ENCODE measurements around the gene NCF4. TPM values are rescaled to one million over a fixed set of nuclear protein-coding genes. Genes with fewer than 3 reads are reported as not detected.

NCF4 gene
- total RNA-seq, 3 donors from 2014 or later, result 13.4 to 36.8 (median 14.5) TPM

- DNase-seq (ENCODE audit: low spot score in 2 of 2), result no peak
- Histone ChIP-seq H3K36me3 (no peaks in the 10 kb centered on the region), H3K27me3 (no peaks in the 10 kb centered on the region), H3K27ac (no peak overlapping the region), H3K4me3 (no peak overlapping the region), H3K4me1 (no peaks in the 10 kb centered on the region), H3K9me3 (no peaks in the 10 kb centered on the region)
- intact Hi-C loops (cut with DNase I; ENCODE audit: low total_unique reads), result no loop called here
- TF ChIP-seq POLR2AphosphoS5 (IDR thresholded peaks at IDR 0.05), result no peak
- TF ChIP-seq, protein P1, sequence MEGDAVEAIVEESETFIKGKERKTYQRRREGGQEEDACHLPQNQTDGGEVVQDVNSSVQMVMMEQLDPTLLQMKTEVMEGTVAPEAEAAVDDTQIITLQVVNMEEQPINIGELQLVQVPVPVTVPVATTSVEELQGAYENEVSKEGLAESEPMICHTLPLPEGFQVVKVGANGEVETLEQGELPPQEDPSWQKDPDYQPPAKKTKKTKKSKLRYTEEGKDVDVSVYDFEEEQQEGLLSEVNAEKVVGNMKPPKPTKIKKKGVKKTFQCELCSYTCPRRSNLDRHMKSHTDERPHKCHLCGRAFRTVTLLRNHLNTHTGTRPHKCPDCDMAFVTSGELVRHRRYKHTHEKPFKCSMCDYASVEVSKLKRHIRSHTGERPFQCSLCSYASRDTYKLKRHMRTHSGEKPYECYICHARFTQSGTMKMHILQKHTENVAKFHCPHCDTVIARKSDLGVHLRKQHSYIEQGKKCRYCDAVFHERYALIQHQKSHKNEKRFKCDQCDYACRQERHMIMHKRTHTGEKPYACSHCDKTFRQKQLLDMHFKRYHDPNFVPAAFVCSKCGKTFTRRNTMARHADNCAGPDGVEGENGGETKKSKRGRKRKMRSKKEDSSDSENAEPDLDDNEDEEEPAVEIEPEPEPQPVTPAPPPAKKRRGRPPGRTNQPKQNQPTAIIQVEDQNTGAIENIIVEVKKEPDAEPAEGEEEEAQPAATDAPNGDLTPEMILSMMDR (IDR thresholded peaks at IDR 0.05), result no peak
- TF ChIP-seq POLR2A (IDR thresholded peaks at IDR 0.05), result no peak
These were observed 789 bp upstream of the NCF4 start for GRCh38 chr22:36860017-36860416.

GRCh38 chr22:36860438-36860820 lies 377 bp upstream of the NCF4 start:
- H3K4me1 ChIP-seq, result no peaks in the 10 kb centered on the region
- no peak overlapping the region for H3K27ac ChIP-seq
- TF ChIP-seq POLR2AphosphoS5 (IDR thresholded peaks at IDR 0.05), result no peak
- TF ChIP-seq, protein P1 (IDR thresholded peaks at IDR 0.05), result no peak
- no peak for TF ChIP-seq POLR2A (IDR thresholded peaks at IDR 0.05)

DNA sequence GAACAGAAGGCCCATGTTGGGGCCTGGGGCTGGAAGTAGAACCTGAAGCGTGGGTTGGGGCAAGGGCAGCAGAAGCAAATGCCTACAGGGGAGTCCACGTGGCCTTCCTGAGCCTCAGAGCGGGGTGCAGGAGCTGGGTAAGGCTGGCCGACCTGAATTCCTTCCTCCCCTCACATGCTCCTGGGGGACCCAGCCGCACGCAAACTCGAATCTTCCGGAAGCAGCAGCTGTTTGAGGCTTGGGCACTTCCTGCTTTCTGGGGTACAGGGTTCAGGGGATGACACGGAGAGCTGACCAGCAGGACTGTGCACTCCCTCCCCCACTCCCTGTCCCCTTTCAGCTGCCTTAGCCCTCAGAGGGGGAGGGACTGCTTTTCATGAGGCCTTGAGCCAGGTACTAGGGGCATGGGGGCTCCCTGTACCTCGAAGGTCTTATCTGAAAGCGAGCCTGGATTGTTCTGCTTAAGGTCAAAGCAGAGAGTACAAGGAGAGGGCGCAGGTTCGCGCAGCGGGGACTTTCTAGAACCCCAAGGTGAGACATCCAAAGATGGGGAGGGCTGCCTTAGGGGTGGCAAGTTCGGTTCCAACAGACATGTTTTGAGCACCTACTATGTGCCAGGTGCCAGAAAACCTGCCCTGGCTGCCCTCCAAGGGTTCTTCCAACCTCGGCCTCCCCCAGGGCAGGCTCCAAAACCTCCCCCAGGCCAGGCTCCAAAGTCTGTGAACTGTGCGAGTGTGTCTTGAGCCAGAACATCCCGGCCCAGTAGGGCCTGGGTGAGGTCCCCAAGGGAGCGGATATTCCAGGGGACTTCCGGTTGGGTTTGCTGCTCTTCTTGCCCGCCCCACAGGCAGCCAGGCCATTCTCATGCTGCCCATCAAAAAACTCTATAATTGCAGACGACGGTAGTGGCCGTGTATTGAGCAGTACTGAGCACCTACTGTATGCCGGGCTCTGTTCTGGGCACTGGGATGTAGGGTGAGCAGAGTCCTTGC lies 1.7 kb downstream of the NCF4 start:
- Histone ChIP-seq H3K36me3 (no peaks in the 10 kb centered on the region), H3K4me3 (peak overlapping the region in 1 of 3 donors; percentile 12), H3K27ac (peak overlapping the region in 1 of 2 donors; percentile 43), H3K4me1 (no peaks in the 10 kb centered on the region), H3K9me3 (no peaks in the 10 kb centered on the region), H3K27me3 (peaks cover 0 to 14% of the 10 kb centered on the region in 2 donors)
- intact Hi-C loops (cut with DNase I; ENCODE audit: low total_unique reads), result no loop called here
- TF ChIP-seq, protein P1 (IDR thresholded peaks at IDR 0.05), result no peak
- TF ChIP-seq POLR2A (IDR thresholded peaks at IDR 0.05) (no peak), POLR2AphosphoS5 (IDR thresholded peaks at IDR 0.05) (no peak)
- no peak for DNase-seq (ENCODE audit: low spot score in 2 of 2)

More at GRCh38 chr22:36860438-36860820, 377 bp upstream of the NCF4 start:
- intact Hi-C loops (cut with DNase I; ENCODE audit: low total_unique reads), result no loop called here
- Histone ChIP-seq H3K36me3 (no peaks in the 10 kb centered on the region), H3K27me3 (peaks cover 0 to 3% of the 10 kb centered on the region in 2 donors), H3K9me3 (no peaks in the 10 kb centered on the region), H3K4me3 (no peak overlapping the region)
- no peak for DNase-seq (ENCODE audit: low spot score in 2 of 2)

DNA sequence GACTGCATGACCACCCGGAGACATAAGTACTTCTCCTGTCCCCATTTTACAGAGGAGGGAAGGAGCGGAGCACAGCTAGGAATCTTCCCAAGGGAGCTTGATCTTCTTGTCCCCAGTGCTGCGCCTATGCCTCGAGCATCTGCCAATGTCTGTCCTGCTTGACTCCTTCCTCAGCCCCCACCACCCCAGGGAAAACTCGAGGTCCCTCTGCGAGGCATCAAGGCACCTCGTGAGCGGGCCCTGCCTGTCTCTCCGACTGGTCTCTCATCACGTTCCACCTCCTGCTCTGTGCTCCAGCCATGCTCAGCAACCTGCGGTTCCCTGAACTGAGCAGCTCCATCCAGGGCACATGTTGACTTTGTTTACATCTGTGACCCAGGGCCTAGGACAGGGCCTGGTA lies 2.5 kb downstream of the NCF4 start:
- TF ChIP-seq POLR2A (IDR thresholded peaks at IDR 0.05), result no peak
- TF ChIP-seq, protein P1 (IDR thresholded peaks at IDR 0.05), result no peak
- H3K27ac ChIP-seq, result no peak overlapping the region
- no peak overlapping the region for H3K4me3 ChIP-seq
- no peaks in the 10 kb centered on the region for H3K36me3 ChIP-seq
- no peaks in the 10 kb centered on the region for H3K4me1 ChIP-seq
- peaks cover 0 to 14% of the 10 kb centered on the region in 2 donors for H3K27me3 ChIP-seq
- DNase-seq (ENCODE audit: low spot score in 2 of 2), result no peak
- intact Hi-C loops (cut with DNase I; ENCODE audit: low total_unique reads), result no loop called here
- no peaks in the 10 kb centered on the region for H3K9me3 ChIP-seq

- H3K27me3 ChIP-seq, result peaks cover 0 to 14% of the 10 kb centered on the region in 2 donors
- H3K4me3 ChIP-seq, result no peak overlapping the region
- no peak overlapping the region for H3K27ac ChIP-seq
- intact Hi-C loops (cut with DNase I; ENCODE audit: low total_unique reads), result loop anchor here (2.0 kb wide), 1 partner anchor 27 kb away; no protein-coding TSS in a partner anchor
- H3K36me3 ChIP-seq, result no peaks in the 10 kb centered on the region
- no peak for TF ChIP-seq POLR2AphosphoS5 (IDR thresholded peaks at IDR 0.05)
- TF ChIP-seq, protein P1 (IDR thresholded peaks at IDR 0.05), result no peak
- no peak for TF ChIP-seq POLR2A (IDR thresholded peaks at IDR 0.05)
- DNase-seq (ENCODE audit: low spot score in 2 of 2), result no peak
- no peaks in the 10 kb centered on the region for H3K4me1 ChIP-seq
- no peaks in the 10 kb centered on the region for H3K9me3 ChIP-seq
These were observed 3.2 kb downstream of the NCF4 start for GRCh38 chr22:36863979-36864378.

Measured in breast epithelium (tissue), 4 donors.